Measurements from ENCODE around the gene ALDH2. TPM values are rescaled to one million over a fixed set of nuclear protein-coding genes. Genes with fewer than 3 reads are reported as not detected.

Gene ALDH2
- total RNA-seq, 1 donor, result 40.9 TPM

DNA sequence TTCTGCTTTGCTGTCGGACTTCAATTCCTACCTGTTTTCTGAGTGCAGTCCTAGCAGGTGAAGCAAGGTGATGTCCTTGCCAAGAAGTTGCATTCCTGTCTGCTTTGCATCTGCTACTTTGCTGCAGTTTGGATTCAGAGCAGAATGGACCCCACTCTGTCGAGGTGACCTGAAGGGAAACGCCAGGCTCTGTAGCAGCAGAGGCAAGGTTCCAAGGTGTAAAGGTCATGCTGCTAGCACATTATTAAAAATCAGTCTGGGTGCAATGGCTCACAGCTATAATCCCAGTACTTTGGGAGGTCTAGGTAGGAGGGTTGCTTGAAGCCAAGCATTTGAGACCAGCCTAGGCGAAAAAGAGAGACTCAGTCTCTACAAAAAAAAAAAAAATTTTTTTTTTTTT, 17.3 kb upstream of the ALDH2 start:
- no peak for DNase-seq (ENCODE audit: low read depth)
- TF ChIP-seq CTCF (IDR thresholded peaks at IDR 0.05; ENCODE audit: insufficient read depth, low read length), result no peak
- no peak overlapping the region for H3K4me3 ChIP-seq (ENCODE audit: low read depth, low read length)

DNA sequence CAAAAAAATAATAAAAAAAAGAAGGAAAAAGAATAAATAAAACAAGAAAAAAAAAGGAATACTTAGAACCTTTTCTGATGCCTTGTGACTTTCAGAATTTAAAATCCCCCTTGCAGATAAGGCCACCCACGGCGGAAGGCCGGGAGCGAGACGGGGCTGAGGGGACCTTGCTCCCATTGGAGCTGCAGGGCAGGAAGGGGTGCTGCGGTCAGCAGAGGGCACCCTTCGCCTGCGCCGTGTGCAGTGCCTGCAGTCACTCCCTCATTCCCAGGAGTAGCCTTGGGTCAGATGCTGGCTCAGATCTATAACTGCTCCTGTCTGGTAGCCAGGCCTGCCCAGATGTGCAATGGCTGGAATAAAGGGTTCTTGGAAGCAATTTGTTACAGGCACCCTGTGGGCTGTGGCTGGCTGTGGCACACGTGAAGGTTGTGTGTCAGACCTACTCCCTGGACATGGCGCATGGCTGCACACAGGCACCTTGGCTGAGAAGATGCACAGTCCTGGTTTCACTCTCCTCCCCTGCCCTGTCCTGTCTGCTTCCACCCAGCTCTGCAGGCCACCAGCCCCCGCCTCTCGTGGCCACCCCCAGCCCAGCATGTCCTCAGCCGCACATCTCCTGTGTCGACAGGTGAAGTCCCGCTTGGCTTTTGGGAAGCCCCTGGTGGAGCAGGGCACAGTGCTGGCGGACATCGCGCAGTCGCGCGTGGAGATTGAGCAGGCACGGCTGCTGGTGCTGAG, 13.4 kb upstream of the ALDH2 start:
- peak; percentile 82 for DNase-seq (ENCODE audit: low read depth)
- no peak overlapping the region for H3K4me3 ChIP-seq (ENCODE audit: low read depth, low read length)
- peak; percentile 84 for TF ChIP-seq CTCF (IDR thresholded peaks at IDR 0.05; ENCODE audit: insufficient read depth, low read length)

DNA sequence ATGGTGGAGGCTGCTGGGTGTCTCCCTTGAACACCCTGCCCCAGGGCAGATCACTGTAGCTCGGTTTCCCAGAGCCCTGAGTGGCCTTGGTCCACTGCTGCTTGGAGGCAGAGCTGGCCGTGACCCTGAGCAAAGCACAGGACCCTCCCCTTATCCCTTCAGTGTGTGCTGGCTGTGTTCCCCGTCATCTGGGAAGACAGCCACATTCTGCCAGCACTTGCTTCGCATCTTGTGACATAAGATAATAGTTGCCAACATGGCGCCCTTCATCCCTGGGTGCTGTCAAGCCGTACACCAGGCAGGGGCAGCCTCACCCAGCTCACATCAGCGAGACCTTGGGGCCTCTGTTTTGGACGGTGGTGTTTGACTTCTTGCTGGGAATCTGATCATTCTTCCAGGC, 12.1 kb upstream of the ALDH2 start:
- no peak for DNase-seq (ENCODE audit: low read depth)
- no peak for TF ChIP-seq CTCF (IDR thresholded peaks at IDR 0.05; ENCODE audit: insufficient read depth, low read length)
- no peak overlapping the region for H3K4me3 ChIP-seq (ENCODE audit: low read depth, low read length)

DNA sequence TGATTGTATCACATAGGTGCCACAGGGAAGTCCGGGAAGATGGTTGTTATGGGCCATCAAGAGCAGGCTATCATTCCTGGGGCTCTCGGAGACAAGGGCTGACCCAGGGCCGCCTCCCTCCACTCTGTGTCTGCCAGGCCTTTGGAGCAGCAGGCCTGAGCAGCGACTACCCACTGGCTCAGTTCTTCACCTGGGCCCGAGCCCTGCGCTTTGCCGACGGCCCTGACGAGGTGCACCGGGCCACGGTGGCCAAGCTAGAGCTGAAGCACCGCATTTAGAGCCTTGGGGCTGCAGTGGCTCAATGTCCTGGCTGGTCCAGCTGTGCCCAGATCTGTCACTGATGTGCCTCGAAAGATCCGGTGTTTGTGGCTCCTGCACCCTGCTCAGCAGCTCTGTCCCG, 10.5 kb upstream of the ALDH2 start:
- no peak for DNase-seq (ENCODE audit: low read depth)
- no peak for TF ChIP-seq CTCF (IDR thresholded peaks at IDR 0.05; ENCODE audit: insufficient read depth, low read length)
- H3K4me3 ChIP-seq (ENCODE audit: low read depth, low read length), result no peak overlapping the region

GRCh38 chr12:111756681-111757080, 10.1 kb upstream of the ALDH2 start:
- no peak for TF ChIP-seq CTCF (IDR thresholded peaks at IDR 0.05; ENCODE audit: insufficient read depth, low read length)
- H3K4me3 ChIP-seq (ENCODE audit: low read depth, low read length), result no peak overlapping the region
- DNase-seq (ENCODE audit: low read depth), result no peak

DNA sequence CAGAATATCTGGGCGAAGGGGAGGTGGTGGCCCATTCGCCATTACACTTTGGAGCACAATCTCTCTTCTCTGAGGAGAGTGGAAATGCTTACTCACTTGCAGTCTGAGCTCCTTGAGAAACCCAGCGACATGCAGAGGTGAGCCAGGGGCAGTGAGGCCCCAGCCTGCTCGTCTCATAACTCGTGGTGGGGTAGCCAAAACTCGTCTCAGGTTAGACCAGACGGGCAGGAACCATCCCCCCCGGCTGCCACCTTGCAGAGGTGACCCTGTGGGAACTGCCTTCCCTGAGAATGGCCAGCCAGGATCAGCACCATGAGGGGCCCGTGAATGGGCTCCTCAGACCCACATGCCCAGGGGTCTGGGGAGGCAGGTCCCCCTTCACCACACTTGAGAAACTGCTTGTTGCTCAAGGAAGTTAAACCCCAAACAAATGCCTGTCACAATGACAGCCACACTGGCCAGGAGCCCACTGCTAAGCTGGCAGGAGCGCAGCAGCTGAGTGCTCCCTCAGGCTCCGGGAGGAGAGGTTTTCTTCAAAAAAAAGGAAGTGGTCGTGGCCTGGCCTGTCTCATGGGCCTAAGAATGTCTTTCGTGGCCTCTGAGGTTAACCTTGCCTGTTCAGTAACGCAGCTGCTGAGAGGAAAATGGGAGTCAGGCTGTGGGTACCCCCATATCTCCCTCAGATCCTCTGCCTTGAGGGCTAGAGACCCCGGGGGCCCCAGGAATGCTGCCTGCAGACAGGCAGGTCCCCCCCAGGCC, 9.2 kb upstream of the ALDH2 start:
- no peak for TF ChIP-seq CTCF (IDR thresholded peaks at IDR 0.05; ENCODE audit: insufficient read depth, low read length)
- DNase-seq (ENCODE audit: low read depth), result peak; percentile 19
- no peak overlapping the region for H3K4me3 ChIP-seq (ENCODE audit: low read depth, low read length)

All from fibroblast of the aortic adventitia (primary cell).